ENCODE data around the gene GAS1.
A peak's percentile ranks its signal among the peaks of the same experiment; 100 is the strongest.

GAS1 gene

GRCh38 chr9:86902991-86903733 lies 44.1 kb downstream of the GAS1 start:
- no peak for DNase-seq
- in situ Hi-C loops (cut with HindIII; ENCODE audit: low pct_ligation_motif_present, low sequenced_read_pairs): no loop called here
- peak overlapping the region; percentile 26 for H3K4me3 ChIP-seq (ENCODE audit: low read depth, low read length)

GRCh38 chr9:86902586-86902985 lies 44.7 kb downstream of the GAS1 start:
- Histone ChIP-seq H3K27me3 (replicated peaks) (peaks cover 5% of the 10 kb centered on the region), H3K4me3 (ENCODE audit: low read depth, low read length) (peak overlapping the region; percentile 26), H3K27ac (no peak overlapping the region), H3K36me3 (replicated peaks) (no peaks in the 10 kb centered on the region)
- no peak for TF ChIP-seq CTCF (IDR thresholded peaks at IDR 0.05; ENCODE audit: low read depth, low read length, missing control alignments)
- in situ Hi-C loops (cut with HindIII; ENCODE audit: low pct_ligation_motif_present, low sequenced_read_pairs): no loop called here
- no peak for DNase-seq

More at GRCh38 chr9:86902991-86903733, 44.1 kb downstream of the GAS1 start:
- no peak for TF ChIP-seq CTCF (IDR thresholded peaks at IDR 0.05; ENCODE audit: low read depth, low read length, missing control alignments)
- Histone ChIP-seq H3K36me3 (replicated peaks) (no peaks in the 10 kb centered on the region), H3K27me3 (replicated peaks) (peaks cover 5% of the 10 kb centered on the region), H3K27ac (no peak overlapping the region)

GRCh38 chr9:86902176-86902575 lies 45.1 kb downstream of the GAS1 start:
- TF ChIP-seq CTCF (IDR thresholded peaks at IDR 0.05; ENCODE audit: low read depth, low read length, missing control alignments): no peak
- in situ Hi-C loops (cut with HindIII; ENCODE audit: low pct_ligation_motif_present, low sequenced_read_pairs): no loop called here
- no peaks in the 10 kb centered on the region for H3K36me3 ChIP-seq (replicated peaks)
- peaks cover 5% of the 10 kb centered on the region for H3K27me3 ChIP-seq (replicated peaks)
- H3K4me3 ChIP-seq (ENCODE audit: low read depth, low read length): no peak overlapping the region
- no peak overlapping the region for H3K27ac ChIP-seq
- DNase-seq: no peak

- in situ Hi-C loops (cut with HindIII; ENCODE audit: low pct_ligation_motif_present, low sequenced_read_pairs): no loop called here
- Histone ChIP-seq H3K27ac (no peak overlapping the region), H3K27me3 (replicated peaks) (peaks cover 5% of the 10 kb centered on the region), H3K4me3 (ENCODE audit: low read depth, low read length) (no peak overlapping the region), H3K36me3 (replicated peaks) (no peaks in the 10 kb centered on the region)
- no peak for TF ChIP-seq CTCF (IDR thresholded peaks at IDR 0.05; ENCODE audit: low read depth, low read length, missing control alignments)
- DNase-seq: no peak
Measured at GRCh38 chr9:86901511-86901910, 45.8 kb downstream of the GAS1 start.

All from brain microvascular endothelial cell (primary cell).